RCC 7860 (cell line): ENCODE measurements around the gene LCT.
"Not testable (repeated sequence)": the region's sequence is repeated elsewhere in the genome, so short reads cannot be mapped to it uniquely, and the experiment has no call there.

Source experiments
- DNase-seq: peaks from one replicate; pipeline ENCODE4 v3.0.0-alpha.2; 2015; ENCODE audit warnings: low spot score
- FAIRE-seq: peaks from 2 replicates; lab custom pipeline; 2012; peaks lifted over from hg19 to GRCh38; lab: Jason Lieb, UNC

LCT gene

GRCh38 chr2:135836596-135837270 is at the start of gene LCT:
TSS of gene LCT (minus strand) at chr2:135837184. CDS start at chr2:135837169, 15 bp downstream.
- DNase-seq: no peak
- no peak for FAIRE-seq

DNA sequence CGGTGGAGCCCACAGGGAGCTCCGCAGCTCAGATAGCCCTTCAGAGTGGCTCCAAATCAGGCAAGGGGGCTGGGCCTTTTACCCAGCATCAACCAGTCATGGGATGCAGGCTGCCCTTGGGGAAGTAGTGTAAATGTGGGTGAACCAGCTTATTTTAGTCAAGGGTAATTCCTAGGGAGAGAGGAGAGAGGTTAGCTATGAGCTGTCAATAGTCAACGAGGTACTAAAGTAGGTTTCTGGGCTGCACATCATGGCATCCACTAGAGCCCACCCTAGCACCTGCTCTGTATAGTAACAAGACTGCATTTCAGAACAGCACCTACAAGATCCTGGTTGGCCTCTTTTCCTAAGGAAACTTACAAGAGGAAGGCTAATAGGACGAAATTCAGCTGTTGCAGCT is 48.7 kb upstream of the LCT start:
- FAIRE-seq: no peak
- no peak for DNase-seq

- DNase-seq (no peak), FAIRE-seq (no peak)
These were observed 45.4 kb upstream of the LCT start for GRCh38 chr2:135882415-135882814.

DNA sequence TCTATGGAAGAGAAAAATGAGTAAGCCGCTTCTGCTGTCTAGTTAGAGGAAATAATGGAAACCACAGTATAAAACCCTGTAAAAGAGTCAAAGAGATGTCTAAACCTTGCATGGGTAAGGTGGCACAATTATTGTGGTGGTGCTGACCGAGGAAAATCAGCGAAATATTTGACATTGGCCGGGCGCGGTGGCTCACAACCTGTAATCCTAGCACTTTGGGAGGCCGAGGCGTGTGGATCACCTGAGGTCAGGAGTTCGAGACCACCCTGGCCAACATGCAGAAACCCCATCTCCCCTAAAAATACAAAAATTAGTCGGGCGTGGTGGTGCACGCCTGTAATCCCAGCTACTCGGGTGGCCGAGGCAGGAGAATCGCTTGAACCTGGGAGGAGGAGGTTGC is 39.8 kb upstream of the LCT start:
- not testable (repeated sequence) for DNase-seq, FAIRE-seq

DNA sequence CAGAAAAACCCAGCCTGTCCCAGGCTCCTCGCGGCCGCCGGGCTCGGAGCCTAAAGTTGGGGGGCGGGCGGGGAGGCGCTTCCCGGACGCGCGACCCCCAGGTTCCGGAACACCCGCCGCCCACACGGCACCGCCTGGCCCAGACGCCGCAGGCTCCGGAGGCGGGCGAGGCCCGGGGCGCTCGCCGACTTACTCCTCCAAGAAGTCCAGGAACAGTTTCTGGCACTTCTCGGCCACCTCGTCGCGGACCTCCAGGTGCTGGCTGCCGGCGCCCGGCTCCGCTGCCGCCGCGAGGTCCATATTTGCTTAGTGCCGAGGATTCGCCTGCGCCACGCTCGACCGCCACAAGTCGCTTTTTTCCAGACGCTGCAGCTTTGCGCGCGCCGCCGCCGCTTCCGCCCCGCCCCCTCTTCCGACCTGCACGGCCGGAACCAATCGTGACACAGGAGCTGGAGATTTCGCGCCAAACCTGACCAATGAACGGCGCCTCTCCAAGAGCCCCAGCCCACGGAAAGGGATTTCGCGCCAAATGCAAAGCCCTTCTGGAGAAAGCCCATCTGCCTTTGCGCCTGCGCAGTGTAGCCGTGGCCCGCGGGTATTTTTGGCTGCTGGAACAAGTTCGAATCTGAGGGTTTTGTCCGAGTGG is 39.2 kb upstream of the LCT start, which contains the start of gene MCM6:
Gene MCM6, minus strand, starts transcription at position 378 of the 646 bp plus-strand sequence. Its CDS starts 78 bp downstream, at position 300.
- DNase-seq: peak; percentile 95
- peak; percentile 89 for FAIRE-seq

- no peak for DNase-seq
These were observed 38.6 kb upstream of the LCT start for GRCh38 chr2:135875491-135876065.

DNA sequence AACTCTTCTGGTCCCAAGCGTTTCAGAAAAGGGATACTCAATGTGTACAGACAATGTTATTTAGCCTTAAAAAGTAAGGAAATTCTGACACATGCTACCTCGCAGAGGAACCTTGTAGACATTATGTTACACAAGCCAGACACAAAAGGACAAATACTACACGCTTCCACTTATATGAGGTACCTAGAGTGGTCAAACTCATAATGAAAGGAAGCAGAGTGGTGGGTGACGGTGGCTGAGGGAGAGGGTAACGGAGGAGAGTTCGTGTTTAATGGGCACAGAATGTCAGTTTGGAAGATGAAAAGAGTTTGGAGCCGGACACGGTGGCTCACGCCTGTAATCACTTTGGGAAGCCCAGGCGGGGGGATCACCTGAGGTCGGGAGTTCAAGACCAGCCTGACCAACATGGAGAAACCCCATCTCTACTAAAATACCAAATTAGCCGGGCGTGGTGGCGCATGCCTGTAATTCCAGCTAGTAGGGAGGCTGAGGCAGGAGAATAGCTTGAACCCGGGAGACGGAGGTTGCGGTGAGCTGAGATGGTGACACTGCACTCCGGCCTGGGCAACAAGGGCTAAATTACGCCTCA is 37.9 kb upstream of the LCT start:
- FAIRE-seq: no peak
- no peak for DNase-seq

More at GRCh38 chr2:135875491-135876065, 38.6 kb upstream of the LCT start:
- no peak for FAIRE-seq

DNA sequence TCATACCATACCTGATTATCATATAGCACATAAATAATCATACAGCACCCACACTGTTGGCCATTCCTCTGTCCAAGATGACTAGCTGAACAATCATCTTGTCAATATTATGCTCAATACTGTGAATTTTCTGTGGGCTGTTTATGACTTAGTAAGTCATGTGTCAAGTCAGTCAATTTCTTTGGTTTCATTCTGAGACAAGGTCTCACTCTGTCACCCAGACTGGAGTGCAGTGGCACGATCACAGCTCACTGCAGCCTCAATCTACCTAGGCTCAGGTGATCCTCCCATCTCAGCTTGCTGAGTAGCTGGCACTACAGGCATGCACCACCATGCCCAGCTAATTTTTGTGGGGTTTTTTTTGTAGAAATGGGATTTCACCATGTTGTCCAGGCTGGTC is 33.6 kb upstream of the LCT start:
- DNase-seq (no peak), FAIRE-seq (no peak)

- DNase-seq: no peak
- FAIRE-seq: no peak
These were observed 26.2 kb upstream of the LCT start for GRCh38 chr2:135863233-135863632.

DNA sequence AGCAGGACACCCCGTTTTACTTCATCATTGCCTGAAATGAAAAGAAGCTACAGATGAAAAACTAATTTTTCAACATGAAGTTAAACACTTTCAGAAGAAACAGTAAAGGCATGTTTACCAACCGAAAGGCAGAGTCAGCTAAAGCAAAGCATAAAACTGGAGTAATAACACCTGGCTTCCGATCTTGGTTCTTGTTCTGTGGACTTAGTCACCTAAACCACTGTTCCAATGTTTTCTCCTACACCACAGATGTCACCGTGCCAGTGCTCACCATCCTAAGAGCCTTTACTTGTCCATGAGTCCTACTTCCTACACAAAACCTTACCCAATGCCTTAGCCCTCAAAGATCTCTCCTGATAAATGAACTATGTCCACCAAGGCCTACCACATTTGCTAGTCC is 25.7 kb upstream of the LCT start:
- no peak for FAIRE-seq
- DNase-seq: no peak

GRCh38 chr2:135853401-135853800 is 16.4 kb upstream of the LCT start:
- DNase-seq (no peak), FAIRE-seq (no peak)

- FAIRE-seq (no peak), DNase-seq (no peak)
These were observed 14.9 kb upstream of the LCT start for GRCh38 chr2:135851858-135852257.

DNA sequence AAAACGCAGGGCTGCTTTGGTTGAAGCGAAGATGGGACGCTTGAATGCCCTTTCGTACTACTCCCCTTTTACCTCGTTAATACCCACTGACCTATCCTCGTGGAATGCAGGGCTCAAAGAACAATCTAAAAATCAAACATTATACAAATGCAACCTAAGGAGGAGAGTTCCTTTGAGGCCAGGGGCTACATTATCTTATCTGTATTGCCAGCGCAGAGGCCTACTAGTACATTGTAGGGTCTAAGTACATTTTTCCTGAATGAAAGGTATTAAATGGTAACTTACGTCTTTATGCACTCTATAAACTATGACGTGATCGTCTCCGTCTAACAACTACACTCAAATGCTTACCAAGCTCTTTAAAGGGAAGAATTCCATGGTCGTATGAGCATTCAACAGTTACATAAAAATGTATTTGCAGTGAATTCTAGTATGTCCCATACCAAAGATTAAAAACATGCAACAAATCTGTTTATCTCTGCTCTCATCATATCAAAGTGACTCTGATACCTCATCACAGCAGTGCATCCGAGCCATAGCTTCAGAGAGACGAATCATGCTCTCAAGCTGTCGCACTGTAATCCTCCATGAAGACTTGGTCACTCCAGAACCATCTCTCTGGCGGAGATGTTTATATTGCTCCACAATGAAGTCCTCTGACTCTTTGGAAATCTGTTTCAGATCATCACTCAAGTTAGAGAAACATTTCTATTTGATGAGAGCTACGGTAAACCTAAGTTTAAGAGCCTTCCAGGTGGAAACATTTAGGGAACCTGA is 14.1 kb upstream of the LCT start:
- no peak for FAIRE-seq
- DNase-seq: no peak

DNA sequence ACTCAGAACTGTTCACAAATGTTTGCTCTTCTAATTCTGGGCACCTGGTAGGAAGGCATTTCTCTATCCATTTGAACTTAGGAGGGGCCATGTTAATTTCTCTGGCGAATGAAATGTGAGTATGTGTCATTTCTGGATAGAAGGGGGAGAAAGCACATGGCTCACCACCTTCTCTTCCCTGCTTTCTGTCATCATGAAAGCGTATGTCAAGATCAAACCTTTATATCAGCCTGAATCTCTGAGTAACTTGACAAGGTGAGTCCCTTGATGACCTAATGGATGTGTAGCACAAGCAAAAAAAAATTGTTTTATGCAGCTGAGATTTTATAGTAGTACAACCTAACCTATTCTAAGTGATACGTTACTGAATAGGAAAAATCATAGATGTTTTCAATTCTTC is 12.1 kb upstream of the LCT start:
- DNase-seq: no peak
- no peak for FAIRE-seq

- FAIRE-seq (no peak), DNase-seq (no peak)
These were observed 9.0 kb upstream of the LCT start for GRCh38 chr2:135845997-135846396.

DNA sequence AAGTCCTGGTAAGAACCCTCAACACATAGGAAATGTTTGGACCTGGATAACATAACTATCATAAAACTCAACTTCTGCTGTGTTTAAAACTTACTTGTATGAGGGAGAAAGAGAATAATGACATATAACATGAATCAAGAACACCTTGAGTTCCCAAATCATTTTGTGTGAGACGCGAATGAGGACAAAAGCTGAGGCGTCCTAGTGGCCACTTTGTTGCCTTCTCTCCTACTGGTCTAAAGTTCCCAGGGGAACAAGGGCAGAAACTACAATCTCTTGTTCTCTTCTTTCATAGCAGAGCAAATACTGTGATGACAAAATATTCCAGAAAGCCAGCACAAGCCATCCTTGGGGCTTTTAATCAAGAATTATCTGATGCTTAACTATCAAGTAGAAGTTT is 8.3 kb upstream of the LCT start:
- DNase-seq (no peak), FAIRE-seq (no peak)

DNA sequence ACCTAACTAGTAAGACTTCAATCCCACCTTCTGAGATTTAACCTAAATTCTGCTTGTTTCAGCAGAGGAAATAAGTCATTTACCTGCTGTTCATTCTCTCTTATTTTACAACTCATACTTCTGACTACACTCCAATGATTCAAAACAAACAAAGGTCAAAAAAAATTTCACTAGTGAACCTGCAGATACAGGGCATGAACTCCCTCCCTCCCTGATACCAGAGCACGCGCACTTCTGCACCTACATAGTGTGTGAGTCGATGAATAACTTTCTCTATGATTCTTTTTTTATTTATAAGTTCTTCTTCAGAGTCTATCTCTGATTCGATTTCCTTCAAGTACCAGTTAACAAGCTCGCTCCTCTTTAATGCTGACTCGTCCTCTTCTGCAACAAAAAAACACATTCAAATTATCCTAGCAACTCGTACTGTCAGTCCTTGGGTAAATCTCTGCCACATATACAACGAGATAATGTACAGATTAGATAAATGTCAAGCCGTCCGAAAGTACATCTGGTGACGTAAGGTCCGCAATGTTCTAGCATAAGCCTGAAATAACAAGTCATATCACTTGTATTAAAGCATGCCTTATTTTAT is 7.4 kb upstream of the LCT start:
- no peak for FAIRE-seq

DNA sequence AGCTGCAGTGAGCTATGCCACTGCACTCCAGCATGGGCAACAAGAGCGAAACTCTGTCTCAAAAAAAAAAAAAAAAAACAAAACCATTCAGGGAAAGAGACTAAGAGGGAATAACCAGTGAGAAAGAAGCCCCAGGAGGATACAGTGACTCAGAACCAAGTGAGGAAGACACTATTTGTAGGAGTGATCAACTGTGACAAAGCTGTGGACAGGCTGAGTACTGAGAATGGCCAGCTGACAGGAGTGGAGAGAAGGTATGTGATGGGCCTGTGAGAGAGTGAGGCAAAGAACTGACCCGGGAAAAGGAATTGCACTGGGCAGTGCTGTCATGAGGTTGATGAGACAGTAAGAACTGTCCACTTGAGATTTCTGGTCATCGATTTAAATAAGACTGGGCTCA is 6.7 kb upstream of the LCT start:
- DNase-seq (peak; percentile 78), FAIRE-seq (peak; percentile 41)

More for the DNA sequence above, 7.4 kb upstream of the LCT start:
- no peak for DNase-seq

- DNase-seq (no peak), FAIRE-seq (no peak)
These were observed 3.6 kb upstream of the LCT start for GRCh38 chr2:135840601-135841000.

GRCh38 chr2:135839713-135840112 is 2.7 kb upstream of the LCT start:
- DNase-seq (no peak), FAIRE-seq (no peak)

DNA sequence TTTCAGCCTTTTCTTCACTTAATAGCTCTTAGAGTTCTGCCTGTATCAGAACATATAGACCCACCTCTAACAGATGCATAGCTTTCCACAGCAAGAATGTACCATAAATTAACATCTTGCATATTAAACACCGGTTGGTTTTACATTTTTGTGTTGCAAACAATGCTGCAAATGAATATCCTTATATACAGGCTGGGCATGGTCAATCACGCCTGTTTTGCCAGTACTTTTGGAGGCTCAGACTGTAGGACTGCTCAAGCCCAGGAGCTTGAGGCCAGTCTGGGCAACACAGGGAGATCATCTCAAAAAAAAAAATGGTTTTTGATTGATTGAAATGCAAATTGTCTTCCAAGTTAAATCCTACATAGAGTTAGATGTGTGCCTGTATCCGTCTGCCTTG is 1.5 kb upstream of the LCT start:
- DNase-seq (no peak), FAIRE-seq (no peak)
